Nephron progenitor cell (in vitro differentiated cells): ENCODE measurements around the gene ZSWIM9.

Experiments used
- DNase-seq: peaks from one replicate; pipeline ENCODE4 v3.0.0; 2021
- H3K27ac Mint-ChIP-seq: 2 replicates; pipeline ENCODE4 v1.8.0; 2021; ENCODE audit warnings: mild to moderate bottlenecking, moderate library complexity, mixed read lengths
- H3K27me3 Mint-ChIP-seq: 2 replicates; pipeline ENCODE4 v1.8.0; 2021; ENCODE audit warnings: mild to moderate bottlenecking, low read depth, mixed read lengths; ENCODE audit not compliant: poor library complexity
- H3K36me3 Mint-ChIP-seq: 2 replicates; pipeline ENCODE4 v1.8.0; 2021; ENCODE audit warnings: low read depth, mixed read lengths
- H3K4me1 Mint-ChIP-seq: 2 replicates; pipeline ENCODE4 v1.8.0; 2021; ENCODE audit warnings: mixed read lengths
- H3K4me3 Mint-ChIP-seq: 2 replicates; pipeline ENCODE4 v1.8.0; 2021; ENCODE audit warnings: mild to moderate bottlenecking, moderate library complexity, mixed read lengths
- H3K9me3 Mint-ChIP-seq: 2 replicates; pipeline ENCODE4 v1.8.0; 2021; ENCODE audit warnings: mild to moderate bottlenecking, moderate library complexity, mixed read lengths
- TF ChIP-seq, protein P1 (sequence below): fragments of 200-600 bp; sonication (generic); IDR thresholded peaks from 2 replicates; pipeline ENCODE4 v1.5.0; 2021; ENCODE audit warnings: antibody characterized with exemption

The ZSWIM9 gene

DNA sequence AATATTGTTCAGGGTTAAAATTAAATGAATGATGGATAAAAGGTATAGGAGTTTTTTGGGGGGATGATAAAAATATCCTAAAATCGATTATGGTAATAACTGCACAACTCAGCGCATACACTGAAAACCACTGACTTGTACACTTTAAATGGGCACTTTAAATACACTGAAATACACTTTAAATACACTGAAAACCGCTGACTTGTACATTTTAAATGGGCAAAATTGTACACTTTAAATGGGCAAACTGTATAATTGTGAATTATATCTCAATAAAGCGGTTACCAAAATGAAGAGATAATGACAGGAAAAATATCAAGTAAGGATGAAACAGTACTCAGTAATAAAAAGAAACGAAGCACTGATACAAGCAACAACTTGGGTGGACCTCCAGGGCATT is 1.8 kb upstream of the ZSWIM9 start:
- Mint-ChIP-seq H3K27me3 (peaks cover 6% of the 10 kb centered on the region), H3K27ac (no peak overlapping the region), H3K9me3 (no peaks in the 10 kb centered on the region), H3K4me1 (peaks cover 30% of the 10 kb centered on the region), H3K36me3 (peaks cover 36% of the 10 kb centered on the region), H3K4me3 (peak overlapping the region; percentile 90)
- no peak for DNase-seq
- TF ChIP-seq, protein P1, sequence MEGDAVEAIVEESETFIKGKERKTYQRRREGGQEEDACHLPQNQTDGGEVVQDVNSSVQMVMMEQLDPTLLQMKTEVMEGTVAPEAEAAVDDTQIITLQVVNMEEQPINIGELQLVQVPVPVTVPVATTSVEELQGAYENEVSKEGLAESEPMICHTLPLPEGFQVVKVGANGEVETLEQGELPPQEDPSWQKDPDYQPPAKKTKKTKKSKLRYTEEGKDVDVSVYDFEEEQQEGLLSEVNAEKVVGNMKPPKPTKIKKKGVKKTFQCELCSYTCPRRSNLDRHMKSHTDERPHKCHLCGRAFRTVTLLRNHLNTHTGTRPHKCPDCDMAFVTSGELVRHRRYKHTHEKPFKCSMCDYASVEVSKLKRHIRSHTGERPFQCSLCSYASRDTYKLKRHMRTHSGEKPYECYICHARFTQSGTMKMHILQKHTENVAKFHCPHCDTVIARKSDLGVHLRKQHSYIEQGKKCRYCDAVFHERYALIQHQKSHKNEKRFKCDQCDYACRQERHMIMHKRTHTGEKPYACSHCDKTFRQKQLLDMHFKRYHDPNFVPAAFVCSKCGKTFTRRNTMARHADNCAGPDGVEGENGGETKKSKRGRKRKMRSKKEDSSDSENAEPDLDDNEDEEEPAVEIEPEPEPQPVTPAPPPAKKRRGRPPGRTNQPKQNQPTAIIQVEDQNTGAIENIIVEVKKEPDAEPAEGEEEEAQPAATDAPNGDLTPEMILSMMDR = no peak

DNA sequence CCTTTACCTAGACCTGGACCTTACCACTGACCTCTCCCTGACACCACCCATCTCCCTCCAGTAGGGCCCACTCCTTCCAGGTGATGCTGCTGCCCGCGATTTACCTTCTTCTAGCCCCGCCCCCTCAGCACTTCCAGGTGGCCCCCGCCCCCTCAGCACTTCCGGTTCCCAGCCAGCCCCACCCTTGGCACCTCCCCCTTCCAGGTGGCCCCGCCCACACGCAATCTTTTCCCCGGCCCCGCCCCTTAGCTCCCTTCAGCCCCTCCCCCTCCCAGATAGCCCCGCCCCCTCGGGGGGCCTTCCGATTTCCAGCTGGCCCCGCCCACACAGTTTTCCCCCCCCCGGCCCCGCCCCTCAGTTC is 922 bp upstream of the ZSWIM9 start:
- Mint-ChIP-seq H3K27me3 (peaks cover 6% of the 10 kb centered on the region), H3K9me3 (no peaks in the 10 kb centered on the region), H3K27ac (peak overlapping the region; percentile 98), H3K4me3 (peak overlapping the region; percentile 90), H3K4me1 (peaks cover 30% of the 10 kb centered on the region), H3K36me3 (peaks cover 36% of the 10 kb centered on the region)
- TF ChIP-seq, protein P1 = no peak
- peak; percentile 90 for DNase-seq

DNA sequence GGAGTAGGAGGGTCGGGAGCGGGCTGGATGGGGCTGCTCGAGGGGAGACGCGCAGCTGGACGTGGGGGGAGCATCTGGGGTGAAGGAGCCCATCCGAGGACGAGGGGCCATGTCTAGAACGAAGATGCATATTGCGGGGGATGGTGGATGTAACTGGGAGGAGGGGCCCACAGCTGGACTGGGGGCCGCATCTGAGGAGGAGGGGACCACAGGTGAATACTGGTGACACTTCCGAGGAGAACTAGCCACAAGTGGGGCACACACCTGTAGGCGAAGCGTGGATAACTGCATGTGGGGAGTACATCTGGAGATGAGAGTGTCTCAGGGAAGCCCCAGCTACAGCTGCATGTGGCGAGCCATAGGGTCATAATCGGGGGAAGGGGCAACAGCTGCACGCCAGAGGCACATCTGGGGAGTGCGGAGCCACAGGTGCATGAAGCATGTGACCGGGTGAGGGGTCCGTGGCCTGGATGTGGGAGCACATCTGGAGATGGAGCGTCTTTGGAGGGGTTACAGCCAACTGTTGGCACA is 402 bp downstream of the ZSWIM9 start:
- peak overlapping the region; percentile 80 for H3K27ac Mint-ChIP-seq
- H3K27me3 Mint-ChIP-seq = peaks cover 6% of the 10 kb centered on the region
- H3K9me3 Mint-ChIP-seq = no peaks in the 10 kb centered on the region
- TF ChIP-seq, protein P1 = no peak
- H3K4me1 Mint-ChIP-seq = peaks cover 37% of the 10 kb centered on the region
- H3K4me3 Mint-ChIP-seq = peak overlapping the region; percentile 90
- DNase-seq = no peak
- H3K36me3 Mint-ChIP-seq = peaks cover 38% of the 10 kb centered on the region

DNA sequence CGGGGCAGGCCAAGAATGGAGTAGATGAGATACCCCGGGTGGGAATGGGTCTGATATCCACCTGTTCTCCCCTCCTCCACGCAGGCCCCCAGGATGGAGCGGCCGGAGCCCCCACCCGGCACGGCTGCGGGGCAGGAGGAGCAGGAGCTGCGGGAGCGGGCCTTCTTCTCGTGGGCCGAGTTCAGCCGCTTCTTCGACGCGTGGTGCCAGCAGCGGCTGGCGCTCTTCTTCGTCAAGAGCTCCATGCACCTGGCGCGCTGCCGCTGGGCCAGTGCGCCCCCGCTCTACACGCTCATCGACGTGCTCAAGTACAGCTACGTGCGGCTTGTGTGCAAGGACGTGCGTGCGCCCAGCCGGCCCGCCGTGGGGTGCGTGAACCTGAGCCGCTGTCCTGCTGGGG is 1.2 kb downstream of the ZSWIM9 start:
- TF ChIP-seq, protein P1 = no peak
- no peaks in the 10 kb centered on the region for H3K9me3 Mint-ChIP-seq
- H3K4me3 Mint-ChIP-seq = peak overlapping the region; percentile 90
- H3K4me1 Mint-ChIP-seq = peaks cover 37% of the 10 kb centered on the region
- H3K27me3 Mint-ChIP-seq = peaks cover 9% of the 10 kb centered on the region
- no peak for DNase-seq
- H3K36me3 Mint-ChIP-seq = peaks cover 44% of the 10 kb centered on the region
- H3K27ac Mint-ChIP-seq = no peak overlapping the region

DNA sequence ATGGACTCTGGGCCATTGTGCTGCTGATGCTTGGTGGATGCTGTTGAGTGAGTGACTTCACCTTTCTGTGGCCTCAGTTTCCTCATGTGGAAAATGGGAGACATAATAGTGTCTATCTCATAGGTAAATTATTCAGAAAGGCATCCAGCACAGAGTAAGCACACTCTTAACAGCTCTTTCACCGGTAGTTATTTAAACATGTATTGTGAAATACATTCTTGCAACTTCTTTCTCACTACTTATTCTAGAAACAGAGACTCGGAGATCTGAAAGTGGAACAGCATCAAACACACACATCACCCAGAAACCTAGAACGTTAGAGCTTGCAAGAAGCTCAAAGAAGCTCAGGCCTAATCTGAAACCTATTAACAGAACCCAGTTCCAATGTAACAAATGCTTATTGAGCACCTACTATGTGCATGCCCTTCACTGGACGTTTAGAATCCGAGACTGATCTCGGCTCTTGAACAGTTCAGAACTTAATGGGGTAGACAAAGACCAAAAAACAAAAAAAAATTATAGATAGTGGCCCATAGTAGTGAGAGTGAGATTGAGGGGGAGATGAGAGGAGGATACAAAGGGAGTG is 4.1 kb downstream of the ZSWIM9 start:
- peaks cover 61% of the 10 kb centered on the region for H3K36me3 Mint-ChIP-seq
- no peak overlapping the region for H3K27ac Mint-ChIP-seq
- TF ChIP-seq, protein P1 = no peak
- H3K4me3 Mint-ChIP-seq = no peak overlapping the region
- H3K4me1 Mint-ChIP-seq = peaks cover 19% of the 10 kb centered on the region
- no peak for DNase-seq
- peaks cover 9% of the 10 kb centered on the region for H3K27me3 Mint-ChIP-seq
- H3K9me3 Mint-ChIP-seq = peaks cover 3% of the 10 kb centered on the region

DNA sequence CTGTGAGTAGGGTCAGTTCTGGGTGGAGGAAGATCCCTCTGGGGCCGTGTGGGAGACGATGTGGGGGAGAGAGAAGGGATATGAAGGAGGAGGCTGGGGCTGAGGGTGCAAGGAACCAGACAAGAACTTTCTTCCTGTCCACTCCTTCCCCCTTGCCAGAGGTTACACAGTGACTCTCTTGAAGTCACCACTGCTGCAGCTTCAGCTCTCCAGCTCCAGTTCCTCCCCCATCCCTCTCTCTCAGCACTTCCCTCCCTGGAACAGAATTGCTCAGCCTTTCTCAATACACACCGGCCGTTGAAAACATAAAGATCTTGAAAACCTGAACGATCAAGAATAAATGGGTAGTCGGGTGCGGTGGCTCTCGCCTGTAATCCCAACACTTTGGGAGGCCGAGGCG is 5.1 kb downstream of the ZSWIM9 start:
- peaks cover 72% of the 10 kb centered on the region for H3K36me3 Mint-ChIP-seq
- peaks cover 17% of the 10 kb centered on the region for H3K4me1 Mint-ChIP-seq
- peak overlapping the region; percentile 90 for H3K27ac Mint-ChIP-seq
- peaks cover 9% of the 10 kb centered on the region for H3K9me3 Mint-ChIP-seq
- peaks cover 9% of the 10 kb centered on the region for H3K27me3 Mint-ChIP-seq
- DNase-seq = no peak
- TF ChIP-seq, protein P1 = no peak
- no peak overlapping the region for H3K4me3 Mint-ChIP-seq
